Fibroblast of the aortic adventitia (primary cell): ENCODE data around the gene DCST1. TPM values are rescaled to one million over a fixed set of nuclear protein-coding genes. Genes with fewer than 3 reads are reported as not detected.

Experiments
- DNase-seq: peaks from one replicate; pipeline ENCODE4 v3.0.0-alpha.2; 2010; ENCODE audit warnings: low read depth
- H3K4me3 ChIP-seq: 2 replicates; pipeline ENCODE4 v1.5.1; 2011; ENCODE audit warnings: low read depth, mild to moderate bottlenecking, control low read depth, low read length, moderate library complexity
- total RNA-seq: library from RNA; depleted of rRNA; stranded (reverse); fragments of >200 nt; gene quantifications from 2 replicates; pipeline ENCODE4 v1.2.3, GENCODE V29; 2012; ENCODE audit warnings: low replicate concordance
- TF ChIP-seq, protein P1 (sequence below): IDR thresholded peaks from 2 replicates; pipeline ENCODE4 v1.5.1; 2011; ENCODE audit warnings: mild to moderate bottlenecking, low read length, control low read depth, inconsistent platforms; ENCODE audit not compliant: insufficient read depth

DCST1 gene
- total RNA-seq, 1 donor = not detected

DNA sequence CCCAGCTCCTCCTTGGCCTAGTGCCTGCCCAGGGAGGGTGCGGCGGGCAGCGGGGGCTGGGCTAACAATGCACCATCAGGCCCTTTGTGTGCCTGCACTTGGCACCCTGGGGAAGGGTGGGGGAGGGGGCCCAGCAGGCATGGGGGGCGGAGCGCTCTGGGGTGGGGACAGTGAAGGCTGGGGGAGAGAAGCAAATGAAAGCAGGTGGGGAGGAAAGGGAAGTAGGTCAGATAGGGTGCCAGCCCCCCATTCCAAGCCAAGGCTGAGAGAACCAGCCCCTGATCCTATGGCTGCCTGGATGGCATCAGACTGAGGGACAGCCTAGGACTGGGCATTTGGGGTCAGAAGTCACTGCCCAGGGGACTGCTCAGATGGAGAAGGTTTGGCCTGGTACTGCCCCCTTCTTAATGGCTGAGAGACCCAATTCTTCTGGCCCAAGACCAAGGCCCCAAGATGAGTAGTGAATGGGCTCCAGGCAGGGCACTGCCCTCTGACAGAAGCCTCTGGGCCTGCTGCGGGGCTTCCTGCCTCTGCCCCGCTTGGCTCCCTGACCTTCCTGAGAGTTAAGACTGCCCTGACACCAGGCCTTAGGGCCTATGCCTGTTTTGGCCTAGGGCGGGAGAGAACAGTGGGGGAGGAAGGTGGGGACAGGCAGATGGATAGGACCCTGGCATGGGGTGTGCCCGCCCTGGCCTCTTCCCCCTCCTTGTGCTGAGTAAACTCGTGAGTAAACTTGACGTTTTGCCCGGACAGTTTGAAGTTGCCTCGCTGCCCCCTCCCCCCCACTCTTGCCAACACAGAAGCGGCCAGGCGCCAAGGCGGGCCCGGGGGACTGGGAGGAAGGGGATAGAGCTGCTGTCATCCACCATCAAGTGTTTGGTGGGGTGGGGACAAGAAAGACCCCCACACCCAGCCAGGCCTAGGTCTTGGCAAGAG is 28.3 kb upstream of the DCST1 start:
- TF ChIP-seq, protein P1, sequence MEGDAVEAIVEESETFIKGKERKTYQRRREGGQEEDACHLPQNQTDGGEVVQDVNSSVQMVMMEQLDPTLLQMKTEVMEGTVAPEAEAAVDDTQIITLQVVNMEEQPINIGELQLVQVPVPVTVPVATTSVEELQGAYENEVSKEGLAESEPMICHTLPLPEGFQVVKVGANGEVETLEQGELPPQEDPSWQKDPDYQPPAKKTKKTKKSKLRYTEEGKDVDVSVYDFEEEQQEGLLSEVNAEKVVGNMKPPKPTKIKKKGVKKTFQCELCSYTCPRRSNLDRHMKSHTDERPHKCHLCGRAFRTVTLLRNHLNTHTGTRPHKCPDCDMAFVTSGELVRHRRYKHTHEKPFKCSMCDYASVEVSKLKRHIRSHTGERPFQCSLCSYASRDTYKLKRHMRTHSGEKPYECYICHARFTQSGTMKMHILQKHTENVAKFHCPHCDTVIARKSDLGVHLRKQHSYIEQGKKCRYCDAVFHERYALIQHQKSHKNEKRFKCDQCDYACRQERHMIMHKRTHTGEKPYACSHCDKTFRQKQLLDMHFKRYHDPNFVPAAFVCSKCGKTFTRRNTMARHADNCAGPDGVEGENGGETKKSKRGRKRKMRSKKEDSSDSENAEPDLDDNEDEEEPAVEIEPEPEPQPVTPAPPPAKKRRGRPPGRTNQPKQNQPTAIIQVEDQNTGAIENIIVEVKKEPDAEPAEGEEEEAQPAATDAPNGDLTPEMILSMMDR = no peak
- H3K4me3 ChIP-seq = peak overlapping the region; percentile 91
- no peak for DNase-seq

DNA sequence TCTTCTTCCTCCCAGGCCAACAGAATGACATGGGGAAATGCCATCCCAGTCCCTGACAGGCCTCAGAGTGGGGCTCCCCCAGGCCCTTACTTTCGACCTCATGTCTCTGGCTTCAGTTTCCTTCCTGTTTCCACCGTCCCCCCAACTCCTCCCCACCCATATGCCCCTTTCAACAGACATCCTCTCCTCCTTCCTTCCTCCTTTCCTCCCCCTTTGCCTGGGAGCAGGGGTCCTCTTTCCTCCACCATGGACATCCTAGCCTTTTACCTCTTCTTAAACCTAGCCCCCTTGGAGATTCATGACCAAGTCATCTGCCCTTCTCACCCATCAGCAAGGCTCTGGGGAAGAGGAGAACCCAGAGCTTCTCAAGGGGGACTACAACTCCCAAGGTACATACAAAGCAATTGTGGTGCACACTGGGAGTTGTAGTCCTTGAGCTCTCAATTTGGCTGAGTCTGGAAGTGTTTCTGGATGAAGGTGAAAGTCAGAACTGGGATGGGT is 27.0 kb upstream of the DCST1 start:
- no peak overlapping the region for H3K4me3 ChIP-seq
- peak; percentile 39 for DNase-seq
- TF ChIP-seq, protein P1 = no peak

DNA sequence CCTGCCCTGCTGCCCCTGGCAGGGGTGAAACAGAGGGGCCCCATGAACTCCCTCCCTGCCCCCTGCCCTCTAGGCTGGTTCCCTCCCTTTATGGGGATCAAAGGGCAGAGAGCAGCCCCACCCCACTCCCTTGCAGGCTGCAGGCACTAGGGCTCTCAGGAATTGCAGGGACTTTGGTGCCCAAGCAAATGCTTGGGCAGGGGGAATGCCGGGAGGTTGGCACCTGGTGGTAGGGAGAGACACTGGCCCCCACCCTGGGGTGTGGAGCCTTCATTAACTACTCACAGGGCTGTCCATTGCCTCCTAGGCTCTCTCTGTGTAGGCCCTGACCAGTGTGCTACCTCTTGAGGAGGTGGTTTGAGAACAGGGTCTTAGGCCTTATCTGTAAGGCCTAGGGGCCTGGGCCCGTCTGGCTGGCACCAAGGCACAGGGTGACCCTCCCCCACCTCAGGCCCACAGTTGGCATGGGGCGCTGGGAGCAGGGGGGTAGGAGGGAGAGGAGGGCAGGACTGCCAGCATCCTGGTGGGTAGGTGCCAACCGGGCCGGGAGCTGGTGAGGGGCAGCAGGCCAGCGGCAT is 26.3 kb upstream of the DCST1 start:
- H3K4me3 ChIP-seq = no peak overlapping the region
- TF ChIP-seq, protein P1 = no peak
- DNase-seq = no peak

DNA sequence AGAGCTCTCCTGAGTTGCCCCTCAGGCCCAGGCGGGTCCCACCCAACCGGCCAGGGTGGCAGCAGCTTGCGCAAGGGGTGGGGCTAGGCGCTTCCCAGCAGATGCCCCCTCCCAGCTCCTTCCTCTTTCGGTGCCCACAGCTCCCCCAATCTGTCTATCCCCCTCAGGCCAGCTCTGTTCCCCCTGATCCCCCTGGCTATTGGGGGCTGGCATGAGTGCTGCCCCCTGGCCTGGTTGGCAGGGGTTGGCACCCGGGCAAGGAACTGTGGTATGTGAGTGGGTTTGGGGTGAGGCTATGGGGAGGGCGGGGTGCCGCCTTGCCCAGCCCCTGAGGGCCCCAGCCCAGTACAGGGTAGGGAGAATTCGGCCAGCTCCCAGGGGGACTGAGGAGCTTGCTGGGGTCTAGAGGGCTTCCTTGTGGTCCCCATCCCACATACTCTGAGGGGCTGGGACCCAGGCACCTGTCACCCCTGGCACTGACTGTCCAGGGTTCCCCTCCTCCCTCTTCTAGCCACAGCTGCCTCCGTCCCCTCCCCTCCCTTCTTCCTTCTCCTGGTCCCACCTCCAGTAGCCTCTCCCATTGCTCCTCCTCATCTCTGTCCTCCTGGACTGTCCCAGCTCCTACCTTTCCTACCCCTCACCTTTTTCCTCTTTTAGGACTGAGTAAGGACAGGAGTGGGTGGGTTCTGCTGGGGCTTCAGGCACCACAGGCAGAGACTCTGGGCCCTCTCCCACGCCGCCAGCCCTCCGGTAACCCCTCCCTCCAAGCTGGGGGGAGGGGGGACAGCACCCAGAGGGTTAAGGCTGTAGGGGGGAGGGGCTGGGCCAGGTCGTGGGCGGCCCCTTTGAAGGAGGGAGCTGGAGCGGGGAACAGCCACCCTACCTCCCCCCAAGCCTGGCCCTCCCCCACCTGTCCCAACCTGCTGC is 25.3 kb upstream of the DCST1 start:
- H3K4me3 ChIP-seq = no peak overlapping the region
- TF ChIP-seq, protein P1 = no peak
- DNase-seq = no peak

DNA sequence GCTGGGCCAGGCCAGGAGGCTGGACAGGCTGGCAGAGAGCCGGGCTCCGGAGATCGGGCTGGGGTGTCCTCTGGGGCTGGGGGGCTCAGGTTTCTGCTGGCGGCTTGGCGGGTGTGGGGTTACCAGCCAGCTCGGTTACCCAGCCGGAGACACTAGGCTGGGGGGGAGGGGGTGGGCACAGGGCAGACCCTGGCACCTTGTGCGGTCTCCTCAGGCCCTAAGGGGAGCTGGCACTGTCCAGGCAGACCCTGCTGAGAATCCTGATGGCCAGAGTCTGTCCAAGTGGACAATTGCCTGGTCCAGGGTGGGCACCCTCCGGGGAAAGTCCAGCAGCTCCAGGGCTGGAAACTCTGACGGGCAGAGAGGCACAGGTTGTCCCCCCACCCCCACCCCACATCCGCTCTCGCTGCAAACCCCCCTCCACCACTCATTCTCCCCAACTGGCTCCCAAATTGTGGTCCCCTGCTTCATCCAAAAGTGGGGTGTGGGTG is 24.4 kb upstream of the DCST1 start:
- TF ChIP-seq, protein P1 = no peak
- H3K4me3 ChIP-seq = no peak overlapping the region
- no peak for DNase-seq

DNA sequence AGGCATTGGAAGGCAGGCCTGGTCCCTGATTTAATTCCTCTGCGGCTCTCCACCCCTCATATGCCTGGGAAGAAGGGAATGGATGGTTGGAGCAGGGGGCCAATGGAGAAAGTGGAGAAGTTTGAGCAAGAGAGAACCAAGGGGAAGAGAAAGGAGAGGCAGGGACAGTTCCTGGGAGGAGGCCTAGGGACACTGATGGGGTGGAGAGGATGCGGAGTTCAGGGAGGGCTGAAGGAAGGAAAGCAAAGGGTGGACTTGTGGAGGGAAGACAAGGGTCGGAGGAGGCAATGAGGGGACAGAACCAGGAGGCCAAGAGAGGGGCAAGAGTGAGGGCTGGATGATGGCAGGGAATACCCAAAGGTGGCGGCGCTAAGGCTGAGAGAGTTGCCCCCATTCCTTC is 23.9 kb upstream of the DCST1 start:
- no peak for DNase-seq
- TF ChIP-seq, protein P1 = no peak
- no peak overlapping the region for H3K4me3 ChIP-seq
